ENCODE results near the gene CCDC167.
"Not testable (repeated sequence)": the region's sequence is repeated elsewhere in the genome, so short reads cannot be mapped to it uniquely, and the experiment has no call there.

Gene CCDC167

GRCh38 chr6:37459981-37460800 is 39.5 kb downstream of the CCDC167 start:
- DNase-seq: peak; percentile 66

GRCh38 chr6:37456816-37457560 is 42.7 kb downstream of the CCDC167 start:
- no peak for DNase-seq

- DNase-seq: no peak
Observed at GRCh38 chr6:37456126-37456525, 43.6 kb downstream of the CCDC167 start.

- DNase-seq: no peak
Observed at GRCh38 chr6:37454420-37455140, 45.1 kb downstream of the CCDC167 start.

- DNase-seq: no peak
Observed at GRCh38 chr6:37452522-37452921, 47.2 kb downstream of the CCDC167 start.

- no peak for DNase-seq
Observed at GRCh38 chr6:37451441-37452193, 48.1 kb downstream of the CCDC167 start.

GRCh38 chr6:37449984-37450383 is 49.7 kb downstream of the CCDC167 start:
- no peak for DNase-seq

GRCh38 chr6:37443216-37443542 is 56.5 kb downstream of the CCDC167 start:
- not testable (repeated sequence) for DNase-seq

- DNase-seq: no peak
Observed at GRCh38 chr6:37442416-37443215, 57.1 kb downstream of the CCDC167 start.

GRCh38 chr6:37441651-37442050 is 58.0 kb downstream of the CCDC167 start:
- no peak for DNase-seq

- DNase-seq: no peak
Observed at GRCh38 chr6:37438930-37439329, 60.8 kb downstream of the CCDC167 start.

- no peak for DNase-seq
Observed at GRCh38 chr6:37435816-37436215, 63.9 kb downstream of the CCDC167 start.

GRCh38 chr6:37435373-37435772 is 64.3 kb downstream of the CCDC167 start:
- no peak for DNase-seq

GRCh38 chr6:37433657-37434271 is 65.9 kb downstream of the CCDC167 start:
- no peak for DNase-seq

Measured in NCI-H1092 treated with DMSO at 0.1 percent for 48 hours (cell line).